HG03521 (cell line): ENCODE measurements around the gene KNTC1.
"Not testable (repeated sequence)": the region's sequence is repeated elsewhere in the genome, so short reads cannot be mapped to it uniquely, and the experiment has no call there.

Experiments used
- ATAC-seq: cut with Tn5 transposase; IDR thresholded peaks from one replicate; pipeline ENCODE4 v1.9.1; 2021; ENCODE audit warnings: mild to moderate bottlenecking, moderate library complexity; ENCODE audit not compliant: unreplicated experiment

KNTC1 gene

DNA sequence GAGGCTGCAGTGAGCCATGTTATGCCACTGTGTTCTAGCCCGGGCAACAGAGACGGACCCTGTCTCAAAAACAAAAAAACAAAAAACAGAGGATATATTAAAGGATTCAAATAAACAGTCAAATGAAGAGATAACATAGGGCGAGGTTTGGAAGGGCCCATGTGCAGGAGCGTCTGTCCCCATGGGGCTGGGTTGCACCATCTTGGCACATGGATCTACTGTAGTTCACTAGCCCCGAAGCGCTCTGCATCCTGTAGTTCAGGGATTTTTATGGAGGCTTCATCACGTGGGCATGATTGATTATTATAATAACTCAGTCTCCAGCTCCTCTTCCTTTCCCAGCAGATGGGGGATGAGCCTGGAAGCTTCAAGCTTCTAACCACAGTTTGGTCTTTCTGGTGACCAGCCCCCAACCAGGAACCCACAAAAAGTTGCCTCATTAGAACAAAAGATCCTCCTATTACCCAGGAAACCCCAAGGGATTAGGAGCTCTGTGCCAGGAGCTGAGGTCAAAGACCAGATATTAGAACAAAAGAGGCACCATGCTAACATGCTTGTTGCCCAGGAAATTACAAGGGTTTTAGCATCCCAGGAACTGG lies 116.3 kb downstream of the KNTC1 start:
- ATAC-seq = no peak

DNA sequence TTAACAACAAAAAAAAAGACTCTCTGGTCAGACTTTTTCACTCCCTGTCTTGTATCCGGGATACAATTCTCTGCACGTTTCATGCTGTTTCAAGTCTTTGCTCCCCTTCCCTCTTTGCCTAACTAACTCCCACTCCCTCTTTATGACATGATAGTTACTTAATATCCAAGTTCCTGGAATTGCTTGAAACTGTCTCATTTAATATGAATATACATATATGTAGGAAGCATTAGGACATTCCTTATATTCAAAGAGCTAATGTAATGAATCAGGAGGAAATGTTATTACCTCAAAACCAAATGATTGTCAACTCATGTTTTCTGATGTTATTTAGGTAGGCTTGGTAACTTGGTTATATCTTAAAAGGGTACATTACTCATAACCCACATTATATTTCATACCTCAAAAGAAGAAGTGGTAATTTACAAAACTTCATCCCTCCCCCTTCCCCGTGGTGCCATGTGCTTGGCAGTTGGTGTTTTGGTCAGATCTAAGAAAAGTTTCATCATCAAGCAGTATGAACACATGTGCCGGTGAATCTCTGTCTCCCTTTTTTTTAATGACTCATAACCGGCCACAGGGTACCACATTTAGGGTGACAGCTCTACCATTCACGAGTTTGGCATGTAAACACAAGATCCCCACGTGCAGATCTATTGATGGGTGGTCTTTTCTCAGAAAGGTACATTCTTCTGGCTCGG lies 119.6 kb downstream of the KNTC1 start:
- peak; percentile 76 for ATAC-seq

DNA sequence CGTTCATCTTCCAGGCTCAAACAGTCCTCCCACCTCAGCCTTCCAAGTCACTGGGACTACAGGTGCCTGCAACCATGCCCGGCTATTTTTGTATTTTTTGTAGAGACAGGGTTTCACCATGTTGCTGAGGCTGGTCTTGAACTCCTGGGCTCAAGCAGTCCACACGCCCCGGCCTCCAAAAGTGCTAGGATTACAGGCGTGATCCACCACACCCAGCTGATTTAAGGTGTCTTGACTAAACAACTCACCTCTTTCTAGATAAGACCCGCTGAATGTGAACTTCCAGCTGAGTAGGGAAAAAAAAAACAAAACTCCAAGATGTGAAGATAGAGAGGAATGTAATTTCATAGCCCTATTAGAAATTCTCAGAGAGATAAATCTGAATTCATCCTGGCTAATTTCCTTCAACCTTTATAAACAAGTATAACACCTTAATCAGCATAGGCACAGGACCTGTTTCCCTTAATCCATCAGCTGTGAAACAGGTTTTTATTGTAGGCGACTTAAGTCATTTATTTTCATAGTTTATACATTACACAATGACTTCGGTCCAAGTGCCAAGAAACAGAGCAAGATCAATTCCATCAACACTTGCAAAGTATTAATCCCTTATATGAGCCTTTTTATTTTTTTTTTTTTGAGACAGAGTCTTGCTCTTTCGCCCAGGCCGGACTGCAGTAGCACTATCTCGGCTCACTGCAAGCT lies 124.6 kb downstream of the KNTC1 start:
- no peak for ATAC-seq

DNA sequence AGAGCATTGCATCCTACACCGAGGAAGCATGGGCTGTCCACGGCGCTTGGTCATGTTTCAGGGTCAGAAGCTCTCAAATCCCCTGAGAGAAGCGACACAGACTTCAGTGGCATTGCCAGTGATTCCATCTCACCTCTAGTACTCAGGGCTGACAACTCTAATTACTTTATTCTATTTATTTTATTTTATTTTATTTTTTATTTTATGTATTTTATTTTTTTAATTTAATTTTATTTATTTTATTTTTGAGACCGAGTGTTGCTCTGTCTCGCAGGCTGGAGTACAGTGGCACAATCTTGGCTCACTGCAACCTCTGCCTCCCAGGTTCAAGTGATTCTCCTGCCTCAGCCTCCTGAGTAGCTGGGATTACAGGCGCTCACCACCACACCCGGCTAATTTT lies 126.2 kb downstream of the KNTC1 start:
- not testable (repeated sequence) for ATAC-seq

DNA sequence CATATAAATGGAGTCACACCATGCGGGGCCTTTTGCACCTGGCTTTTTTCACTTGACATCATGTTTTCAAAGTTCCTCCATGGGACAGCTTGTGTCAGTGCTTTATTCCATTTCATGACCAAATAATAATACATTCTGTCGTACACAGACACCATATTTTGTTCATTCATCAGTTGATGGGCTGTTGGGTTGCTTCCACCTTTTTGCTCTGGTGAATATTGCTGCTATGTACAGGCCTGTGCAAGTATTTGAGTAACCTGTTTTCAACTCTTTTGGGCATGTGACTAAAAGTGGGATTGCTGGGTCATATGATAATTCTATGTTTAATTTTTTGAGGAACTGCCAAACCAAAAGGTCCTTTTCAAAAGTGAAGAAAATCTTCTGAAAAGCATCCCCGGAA lies 129.2 kb downstream of the KNTC1 start:
- ATAC-seq = no peak

DNA sequence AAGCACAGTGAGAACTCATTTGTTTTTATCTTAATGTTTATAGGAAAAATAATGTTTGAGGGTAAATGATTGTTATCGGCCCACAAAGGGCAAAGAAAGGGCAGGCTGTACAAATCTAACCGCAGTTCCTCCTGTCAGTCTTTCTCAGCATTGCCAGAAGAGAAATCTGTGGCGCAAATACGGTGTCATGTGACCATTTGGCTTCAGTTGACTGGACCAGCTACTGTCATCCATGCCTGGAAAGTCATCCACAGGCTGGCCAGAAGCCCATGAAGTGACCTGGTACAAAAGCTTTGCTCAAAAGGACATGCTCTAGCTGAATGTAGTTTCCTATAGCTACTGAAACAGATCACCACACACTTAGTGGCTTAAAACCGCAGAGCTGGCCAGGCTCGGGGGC lies 132.5 kb downstream of the KNTC1 start:
- ATAC-seq = no peak

DNA sequence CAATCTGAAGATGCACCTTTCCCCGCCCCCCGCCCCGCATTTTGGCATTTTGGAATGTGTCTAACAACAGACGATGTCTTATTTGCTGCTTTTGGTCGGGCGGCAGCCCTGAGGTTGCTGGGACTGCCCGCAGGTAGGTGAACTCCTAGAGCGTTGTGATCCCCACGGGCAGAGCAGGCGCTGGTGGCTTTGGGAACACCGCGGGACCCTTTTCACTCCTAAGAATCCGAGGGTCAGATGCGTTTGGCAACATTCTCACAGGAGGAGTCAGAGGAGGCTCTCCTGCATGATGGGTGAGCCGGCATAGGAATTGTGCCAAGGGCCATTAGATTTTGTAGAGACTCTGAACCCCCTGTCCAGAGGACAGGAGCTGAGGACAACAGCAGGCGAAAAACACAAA lies 134.2 kb downstream of the KNTC1 start:
- ATAC-seq = no peak

DNA sequence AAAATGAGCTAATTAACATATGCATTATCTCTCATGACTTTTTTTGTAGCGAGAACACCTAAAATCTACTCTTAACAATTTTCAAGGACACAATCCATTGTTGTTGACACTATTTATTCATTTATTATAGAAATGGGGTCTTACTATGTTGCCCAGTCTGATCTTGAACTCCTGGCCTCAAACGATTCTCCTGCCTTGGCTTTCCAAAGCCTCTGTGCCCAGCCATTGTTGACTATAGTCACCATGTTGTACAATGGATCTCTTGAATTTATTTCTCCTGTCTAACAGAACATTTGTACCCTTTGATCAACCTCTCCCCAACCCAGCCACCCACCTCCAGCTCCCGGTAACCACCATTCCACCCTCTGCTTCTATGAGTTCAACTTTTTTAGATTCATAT lies 134.9 kb downstream of the KNTC1 start:
- ATAC-seq = no peak

DNA sequence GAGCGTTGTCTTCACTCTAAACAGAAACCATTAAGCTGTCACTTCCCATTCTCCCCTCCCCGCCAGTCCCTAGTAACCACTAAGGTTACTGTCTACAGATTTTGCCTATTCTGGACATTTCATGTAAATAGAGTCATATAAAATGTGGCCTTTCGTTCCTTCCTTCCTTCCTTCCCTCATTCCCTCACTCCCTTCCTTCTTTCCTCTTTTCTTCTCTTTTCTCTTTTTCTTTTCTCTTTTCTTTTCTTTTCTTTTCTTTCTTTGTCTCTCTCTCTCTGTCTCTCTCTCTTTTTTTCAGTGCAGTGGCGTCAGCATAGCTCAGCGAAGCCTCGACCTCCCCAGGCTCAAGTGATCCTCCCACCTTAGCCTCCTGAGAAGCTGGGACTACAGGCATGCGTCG lies 138.3 kb downstream of the KNTC1 start:
- no peak for ATAC-seq

DNA sequence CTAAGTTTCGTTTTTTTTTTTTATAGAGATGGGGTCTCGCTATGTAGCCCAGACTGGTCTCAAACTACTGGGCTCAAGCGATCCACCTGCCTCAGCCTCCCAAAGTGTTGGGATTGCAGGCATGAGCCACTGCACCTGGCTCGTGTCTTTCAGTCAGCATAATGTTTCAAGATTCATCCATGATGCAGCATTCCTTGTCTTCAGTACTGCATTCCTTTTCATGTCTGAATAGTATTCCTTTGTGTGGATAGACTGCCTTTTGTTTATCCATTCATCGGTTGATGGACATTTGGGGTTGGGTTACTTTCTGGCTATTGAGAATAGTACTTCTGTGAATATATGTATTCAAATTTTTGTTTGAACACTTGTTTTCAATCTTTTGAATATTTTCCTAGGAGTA lies 138.7 kb downstream of the KNTC1 start:
- no peak for ATAC-seq

DNA sequence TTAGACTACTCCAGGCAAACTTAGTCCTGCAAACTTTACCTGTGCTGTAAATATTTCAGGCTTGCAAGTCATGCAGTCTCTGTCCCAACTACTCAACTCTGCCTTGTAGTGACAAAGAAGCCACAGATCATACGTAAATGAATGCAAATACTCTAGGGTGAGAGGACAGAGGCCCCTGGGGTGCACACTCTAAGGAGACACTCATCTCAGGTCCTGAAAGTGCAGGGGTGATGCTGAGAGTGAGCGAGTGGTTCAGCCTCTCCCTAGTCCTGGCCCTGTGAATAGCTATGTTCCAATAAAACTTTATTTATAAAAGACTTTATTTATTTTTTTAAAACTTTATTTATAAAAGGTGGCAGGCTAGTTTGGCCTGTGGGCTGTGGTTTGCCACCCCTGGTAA lies 141.2 kb downstream of the KNTC1 start:
- ATAC-seq = no peak

DNA sequence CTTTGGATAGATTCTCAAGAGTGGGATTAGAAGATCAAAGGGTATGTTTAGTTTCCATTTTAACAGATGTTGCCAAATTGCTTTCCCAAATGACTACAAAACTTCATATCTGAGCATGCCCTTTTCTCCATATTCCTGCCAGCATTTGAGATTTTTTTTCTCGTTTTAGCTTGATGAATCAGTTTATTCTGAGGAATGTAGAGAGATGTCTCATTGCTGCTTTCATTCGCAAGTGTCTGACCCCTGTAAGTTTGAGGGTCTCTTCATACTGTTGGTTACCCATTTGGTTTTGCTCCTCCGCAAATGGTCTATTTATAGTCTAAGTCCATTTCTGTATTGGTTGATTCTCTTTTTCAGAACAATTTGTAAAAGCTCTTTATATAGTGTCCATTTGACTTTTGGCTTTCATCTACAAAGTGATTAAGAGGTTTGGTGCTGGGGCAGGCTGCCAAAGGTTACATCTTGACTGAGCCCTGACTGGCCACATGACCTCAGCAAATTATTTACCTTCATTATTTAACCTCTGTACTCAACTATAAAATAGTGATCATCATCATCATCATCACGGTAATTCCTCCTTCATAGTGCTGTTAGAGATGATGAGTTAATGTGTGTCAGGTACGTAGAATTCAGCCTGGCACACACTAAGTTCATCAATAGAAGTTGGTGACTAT lies 142.5 kb downstream of the KNTC1 start:
- no peak for ATAC-seq

DNA sequence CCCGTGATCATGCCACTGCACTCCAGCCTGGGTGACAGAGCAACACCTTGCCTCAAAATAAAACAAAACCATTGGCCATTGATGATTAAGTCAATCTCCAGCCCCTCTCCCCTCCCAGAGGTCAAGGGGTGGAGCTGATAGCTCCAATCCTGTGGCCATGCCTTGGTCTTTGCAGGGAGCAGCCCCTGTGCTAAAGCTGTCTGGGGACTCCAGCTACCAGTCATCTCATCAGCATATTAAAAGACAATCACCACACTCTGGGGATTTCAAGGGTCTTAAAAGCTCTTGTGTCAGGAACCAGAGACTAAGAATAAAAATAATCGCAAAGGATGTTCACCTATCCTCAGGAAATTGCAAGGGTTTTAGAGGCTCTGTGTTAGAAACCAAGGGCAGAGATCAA lies 145.5 kb downstream of the KNTC1 start:
- no peak for ATAC-seq
